GM13977 (cell line): Measurements from ENCODE around the gene BRD3.

Experiments used
- DNase-seq: peaks from one replicate; pipeline ENCODE4 v3.0.0; 2012; ENCODE audit warnings: low spot score
- CTCF ChIP-seq: IDR thresholded peaks from 2 replicates; pipeline ENCODE4 v1.5.1; 2012; ENCODE audit warnings: mild to moderate bottlenecking, control low read depth; ENCODE audit not compliant: insufficient read depth; ENCODE audit errors: extremely low read depth, missing control alignments
- in situ Hi-C: fragments of 300-500 bp; cut with MboI; formaldehyde crosslinking; loops from one replicate; pipeline ENCODE4 v1.12.0; 2022; ENCODE audit warnings: low sequenced_read_pairs, low pct_unique_long_range_greater_than_20kb, mixed read lengths, inconsistent platforms; ENCODE audit not compliant: unreplicated experiment

Gene BRD3

GRCh38 chr9:133996531-133997520, 71.0 kb downstream of the BRD3 start:
- in situ Hi-C loops = loop anchor here (10.0 kb wide), 1 partner anchor 212 kb away; no protein-coding TSS in a partner anchor
- no peak for DNase-seq
- no peak for TF ChIP-seq CTCF

GRCh38 chr9:133995012-133995896, 72.6 kb downstream of the BRD3 start:
- TF ChIP-seq CTCF = peak; percentile 41
- in situ Hi-C loops = loop anchor here (10.0 kb wide), 1 partner anchor 210 kb away; no protein-coding TSS in a partner anchor
- DNase-seq = no peak

- in situ Hi-C loops = loop anchor here (10.0 kb wide), 1 partner anchor 210 kb away; no protein-coding TSS in a partner anchor
- peak; percentile 97 for TF ChIP-seq CTCF
- DNase-seq = peak; percentile 87
Measured at GRCh38 chr9:133994353-133995011, 73.3 kb downstream of the BRD3 start.

DNA sequence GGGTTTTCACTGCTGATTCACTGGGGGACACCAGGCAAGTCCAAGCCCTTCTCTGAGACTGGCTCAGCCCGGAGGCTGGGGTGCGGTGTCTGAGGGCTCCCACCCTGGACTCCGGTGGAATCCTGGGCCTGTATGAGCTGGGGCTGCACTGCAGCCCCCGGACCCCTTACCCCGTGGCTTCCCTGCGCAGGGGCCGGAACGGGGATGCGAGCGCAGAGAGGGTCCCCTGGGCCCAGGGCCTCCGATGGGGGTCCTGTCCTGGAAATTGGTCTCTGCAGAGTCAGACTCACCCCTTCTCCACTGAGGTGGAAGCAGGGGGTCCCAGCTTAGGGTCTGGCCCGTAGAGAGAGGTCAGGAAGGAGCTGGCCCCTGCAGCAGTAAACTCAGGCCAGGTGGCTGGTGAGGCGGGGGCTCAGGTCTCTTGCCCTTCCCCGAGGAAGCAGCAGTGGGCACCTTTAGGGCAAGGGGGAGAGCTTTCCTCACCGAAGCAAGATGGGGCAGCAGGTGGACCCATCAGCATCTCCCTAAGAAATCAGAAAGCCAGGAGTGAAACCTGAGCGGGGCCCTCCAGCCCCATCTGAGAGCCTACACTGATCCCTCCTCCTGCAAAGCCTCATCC, 74.1 kb downstream of the BRD3 start:
- TF ChIP-seq CTCF = no peak
- in situ Hi-C loops = loop anchor here (10.0 kb wide), 1 partner anchor 209 kb away; no protein-coding TSS in a partner anchor
- DNase-seq = no peak

GRCh38 chr9:133992780-133993634, 74.8 kb downstream of the BRD3 start:
- DNase-seq = peak; percentile 92
- in situ Hi-C loops = loop anchor here (10.0 kb wide), 1 partner anchor 208 kb away; no protein-coding TSS in a partner anchor
- TF ChIP-seq CTCF = peak; percentile 67
